Stimulated activated CD4-positive, alpha-beta T cell treated with anti-CD3 and anti-CD28 coated beads, Interleukin-4, amount 100 ng/mL, for 4 hours (primary cell): Measurements from ENCODE around the gene KIAA1671.
"Not testable (repeated sequence)": the region's sequence is repeated elsewhere in the genome, so short reads cannot be mapped to it uniquely, and the experiment has no call there.

ENCODE experiments used
- DNase-seq, 2 experiments: peaks; one replicate each; pipeline ENCODE4 v3.0.0-alpha.2; 2020

Gene KIAA1671

DNA sequence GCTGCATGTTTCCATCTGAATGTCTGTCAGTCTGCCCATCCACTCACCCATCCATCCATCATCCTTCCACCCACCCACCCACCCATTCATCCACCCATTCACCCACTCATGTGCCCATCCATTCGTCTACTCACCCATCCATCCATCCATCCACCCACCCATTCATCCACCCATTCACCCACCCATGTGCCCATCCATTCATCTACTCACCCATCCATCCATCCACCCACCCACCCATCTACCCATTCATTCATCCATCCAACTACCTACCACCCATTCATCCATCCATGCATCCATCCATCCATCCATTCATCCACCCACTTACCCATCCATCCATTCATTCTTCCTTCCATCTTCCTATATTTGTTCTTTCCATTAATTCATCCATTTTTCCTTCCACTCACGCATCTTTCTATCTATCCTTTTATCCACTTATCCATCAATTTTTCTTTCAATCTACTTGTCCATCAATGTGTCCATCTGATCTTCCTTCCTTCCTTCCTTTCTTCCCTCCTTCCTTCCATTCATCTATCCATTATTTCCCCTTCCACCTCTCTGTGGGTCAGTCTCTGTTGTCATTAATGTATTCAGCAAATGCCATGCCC is 255.1 kb downstream of the KIAA1671 start:
- no peak for DNase-seq

DNA sequence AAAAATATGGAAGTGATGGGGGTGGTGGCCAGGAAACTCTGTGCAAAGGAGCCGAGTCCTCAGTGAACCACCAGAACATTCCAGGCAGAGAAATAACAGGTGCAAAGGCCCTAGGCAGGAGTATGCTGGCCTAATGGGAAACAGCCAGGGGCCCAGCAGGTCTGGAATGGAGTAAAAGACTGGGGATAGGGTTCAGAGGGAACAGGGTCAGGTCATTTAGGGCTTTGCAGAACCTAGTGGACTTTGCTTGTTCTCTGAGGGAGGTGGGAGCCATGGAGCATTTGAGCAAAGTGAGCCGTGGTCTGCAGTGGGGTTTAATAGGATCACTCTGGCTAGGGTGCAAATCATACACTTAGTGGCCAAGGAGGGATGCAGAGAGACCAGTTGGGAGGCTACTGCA is 255.8 kb downstream of the KIAA1671 start:
- no peak for DNase-seq

DNA sequence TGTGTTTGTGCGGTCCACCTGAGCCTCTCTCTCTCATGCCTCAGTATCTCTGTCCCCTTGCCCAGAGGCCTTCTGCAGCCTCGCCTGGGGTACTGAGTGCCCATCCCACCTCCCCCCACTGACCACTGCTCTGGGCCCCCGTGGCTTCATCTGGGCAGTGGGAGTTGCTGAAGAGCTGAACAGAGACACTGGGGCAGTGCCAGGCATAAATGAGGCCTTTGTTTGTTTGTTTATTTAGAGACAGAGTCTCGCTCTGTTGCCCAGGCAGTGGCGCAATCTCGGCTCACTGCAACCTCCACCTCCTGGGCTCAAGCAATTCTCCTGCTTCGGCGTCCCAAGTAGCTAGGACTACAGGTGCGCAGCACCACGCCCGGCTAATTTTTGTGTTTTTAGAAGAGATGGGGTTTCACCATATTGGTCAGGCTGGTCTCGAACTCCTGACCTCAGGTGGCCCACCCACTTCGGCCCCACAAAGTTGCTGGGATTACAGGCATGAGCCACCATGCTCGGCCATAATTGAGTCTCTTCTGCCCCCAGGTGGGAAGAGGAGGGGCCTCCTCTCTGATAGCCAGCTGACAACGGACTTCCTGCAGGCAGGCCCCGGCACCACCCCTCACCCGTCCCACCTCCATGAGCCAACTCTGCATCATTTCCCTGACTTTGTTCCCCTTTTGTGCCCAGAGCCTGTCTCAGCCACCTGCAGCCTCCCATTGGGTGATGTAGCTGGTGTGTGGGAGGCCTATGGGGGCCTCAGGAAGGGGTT is 256.4 kb downstream of the KIAA1671 start:
- DNase-seq: no peak

DNA sequence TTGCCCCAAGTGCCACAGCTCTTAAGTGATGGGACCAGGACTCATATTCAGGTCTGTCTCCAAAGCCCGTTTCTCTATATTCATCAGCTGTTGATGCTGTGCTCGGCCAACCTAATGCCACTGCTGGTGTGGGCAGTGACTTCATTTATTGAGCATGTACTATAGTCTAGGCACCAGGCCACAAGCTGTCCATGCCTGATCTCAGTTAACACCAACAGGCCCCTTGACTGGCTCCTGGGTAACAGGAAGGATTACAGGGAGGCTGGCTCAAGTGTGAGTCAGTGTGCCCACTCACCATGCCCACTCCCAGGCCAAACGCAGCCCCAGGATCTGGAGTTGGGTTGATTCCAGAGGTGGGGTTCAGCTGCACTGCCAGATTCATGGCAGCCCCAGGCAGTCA is 258.3 kb downstream of the KIAA1671 start:
- no peak for DNase-seq

DNA sequence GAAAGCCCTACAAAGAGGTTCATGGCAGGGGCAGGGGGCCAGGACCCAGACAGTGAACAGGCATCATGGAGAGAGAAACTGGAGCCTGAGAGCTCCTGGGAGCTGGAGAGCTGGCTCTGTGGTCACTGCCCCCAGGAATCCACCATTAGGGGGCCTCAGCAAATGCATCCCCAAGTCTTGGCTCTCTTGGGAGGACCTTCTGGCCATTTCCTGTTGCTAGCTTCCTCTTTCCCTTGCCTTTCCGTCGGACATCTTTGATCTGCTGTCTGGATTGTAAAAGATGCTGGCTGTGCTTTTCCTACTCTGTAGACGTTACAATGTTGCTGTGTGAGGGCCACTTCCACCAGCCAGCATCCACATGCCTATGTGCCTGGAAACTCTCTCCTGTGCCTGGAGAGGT is 259.8 kb downstream of the KIAA1671 start:
- DNase-seq: no peak

DNA sequence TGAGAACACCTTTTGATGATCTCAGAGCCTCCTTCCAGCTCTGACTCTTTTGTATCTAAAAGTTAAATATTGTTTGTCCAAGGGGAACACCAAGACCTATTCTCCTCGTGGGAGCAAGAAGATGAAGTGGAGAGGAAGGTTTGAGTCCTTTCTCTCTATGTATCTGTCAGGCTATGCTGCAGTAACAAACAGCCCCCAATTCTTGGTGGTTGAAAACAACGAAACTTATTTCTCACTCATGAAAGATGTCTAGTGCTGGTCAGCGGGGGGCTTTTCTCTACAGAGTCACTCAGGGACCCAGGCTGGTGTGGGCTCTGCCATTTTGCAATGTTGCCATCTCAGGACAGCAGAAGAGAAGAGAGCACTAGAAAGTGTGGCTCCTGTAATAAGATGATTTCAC is 260.7 kb downstream of the KIAA1671 start:
- DNase-seq: no peak

DNA sequence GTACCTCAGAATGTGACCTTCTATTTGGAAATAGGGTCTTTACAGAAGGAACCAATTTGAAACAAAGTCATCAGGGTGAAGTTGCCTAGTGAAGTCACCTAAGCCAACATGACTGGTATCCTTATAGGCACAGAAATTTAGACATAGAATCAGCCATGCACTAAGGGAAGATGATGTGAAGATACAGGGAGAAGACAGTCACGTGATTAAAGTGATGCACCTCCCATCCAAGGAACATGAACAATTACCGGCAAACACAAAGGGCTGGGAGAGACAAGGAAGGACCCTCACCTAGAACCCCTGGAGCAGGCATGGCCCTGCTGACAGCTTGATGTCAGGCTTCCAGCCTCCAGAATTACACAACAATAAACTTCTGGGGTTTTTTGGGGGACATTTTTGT is 263.7 kb downstream of the KIAA1671 start:
- no peak for DNase-seq

DNA sequence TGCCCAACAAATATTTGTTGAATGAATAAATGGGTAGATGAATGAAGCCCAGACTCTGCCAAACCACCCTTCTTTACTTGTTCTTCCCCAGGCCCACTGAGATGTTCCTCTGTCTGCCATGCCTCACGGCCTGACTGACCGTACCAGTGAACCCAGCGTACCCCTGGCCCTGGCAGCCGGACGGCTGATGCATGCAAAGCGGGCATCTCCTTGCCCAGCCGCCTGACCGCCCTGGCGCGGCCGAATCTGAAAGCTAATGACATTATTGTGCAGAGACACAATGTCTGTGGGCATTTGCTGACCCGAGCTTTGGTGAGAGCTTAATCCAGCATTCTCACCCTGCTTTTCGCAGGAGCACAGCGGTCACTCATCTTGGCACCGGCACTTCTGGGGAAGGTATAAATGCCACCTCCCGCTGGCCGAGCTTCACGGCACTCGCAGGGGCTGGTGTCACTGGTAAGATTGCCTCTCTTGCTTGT is 266.7 kb downstream of the KIAA1671 start, which contains the start of gene CRYBB2:
Gene CRYBB2, plus strand, starts transcription at position 429 of the 479 bp plus-strand sequence. CDS start 1,791 bp downstream, outside the sequence.
- DNase-seq: no peak

DNA sequence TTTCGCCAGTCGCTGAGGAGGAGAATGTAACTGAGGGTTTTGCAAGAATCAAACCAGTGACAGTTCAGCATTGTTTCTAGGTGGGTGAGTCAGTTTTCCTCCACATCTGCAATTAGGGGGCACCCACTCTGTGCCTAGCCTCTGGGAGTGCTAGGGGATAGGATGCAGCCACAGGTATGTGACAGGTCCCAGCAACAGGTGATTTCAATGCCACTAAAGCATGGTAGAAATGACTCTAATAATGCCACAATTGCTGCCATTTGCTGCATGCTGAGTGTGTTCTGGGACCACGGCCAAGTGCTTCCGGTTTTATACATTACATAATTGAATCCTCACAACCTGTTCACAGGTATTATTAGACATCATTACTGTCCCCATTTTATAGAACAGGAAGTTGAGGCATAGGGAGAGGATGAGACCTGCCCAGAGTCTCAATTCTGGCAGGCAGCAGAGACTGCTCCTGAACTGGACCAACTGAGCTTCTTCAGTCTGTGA is 267.5 kb downstream of the KIAA1671 start:
- DNase-seq: no peak

DNA sequence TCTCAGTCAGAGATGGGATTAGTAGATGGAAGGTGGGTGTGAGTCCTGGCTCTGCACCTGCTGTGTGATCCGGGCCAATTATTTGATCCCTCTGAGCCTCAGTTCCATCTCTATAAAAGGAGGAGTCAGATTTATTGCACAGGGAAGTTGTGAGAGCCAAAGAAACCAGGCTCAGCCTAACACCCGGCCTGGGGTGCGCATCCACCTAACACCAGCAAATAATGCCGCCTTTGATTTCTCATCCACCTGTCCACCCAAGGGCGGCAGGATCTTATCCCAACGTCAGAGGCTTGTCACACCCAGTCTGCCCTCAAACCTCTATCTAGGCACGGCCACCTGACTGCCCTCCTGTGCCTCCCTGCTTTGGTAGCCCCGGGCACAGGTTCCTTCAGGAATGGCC is 269.3 kb downstream of the KIAA1671 start:
- DNase-seq: no peak

DNA sequence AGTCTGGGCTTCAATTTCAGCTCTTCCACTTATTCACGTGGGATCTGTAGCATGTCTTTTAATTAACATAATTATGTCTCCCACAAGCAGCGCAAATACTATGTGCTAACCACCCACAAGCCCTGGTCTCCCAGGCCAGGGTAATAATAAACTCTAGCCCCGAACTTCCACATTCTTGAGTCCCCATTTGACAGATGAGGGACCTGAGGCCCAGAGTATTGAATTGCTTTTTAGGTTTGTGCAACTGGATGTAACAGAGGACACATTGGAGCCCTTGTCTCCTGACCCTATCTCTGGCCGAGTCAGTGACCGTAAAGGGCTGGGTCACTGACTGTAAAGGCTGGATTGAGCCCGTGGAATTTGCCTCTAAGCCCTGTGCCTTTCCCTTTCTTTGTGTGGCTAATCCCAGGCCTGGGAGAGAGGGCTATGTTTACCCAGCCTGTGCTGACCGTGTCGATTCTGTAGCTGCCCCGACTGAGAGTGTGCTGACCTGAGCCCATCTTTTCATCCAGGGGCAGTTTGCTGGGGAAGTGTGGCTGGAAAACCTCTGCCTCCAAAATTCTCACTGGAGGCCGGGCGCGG is 270.8 kb downstream of the KIAA1671 start:
- no peak for DNase-seq

DNA sequence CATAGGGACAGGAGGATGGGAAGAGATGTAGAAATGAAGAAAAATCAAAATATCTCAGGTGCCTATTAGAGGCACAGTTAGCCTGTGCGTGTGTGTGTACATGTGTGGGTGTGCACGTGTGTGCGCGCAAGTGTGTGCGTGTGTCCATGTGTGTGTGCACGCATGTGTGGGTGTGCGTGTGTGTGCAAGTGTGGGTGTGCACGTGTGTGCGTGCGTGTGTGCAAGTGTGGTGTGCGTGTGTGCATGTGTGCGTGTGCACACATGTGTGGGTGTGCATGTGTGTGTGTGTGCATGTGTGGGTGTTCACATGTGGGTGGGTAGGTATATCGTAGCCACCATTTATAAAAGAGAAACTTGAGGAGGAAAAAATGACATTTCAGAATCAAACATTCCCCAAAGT is 276.3 kb downstream of the KIAA1671 start:
- DNase-seq: no peak

DNA sequence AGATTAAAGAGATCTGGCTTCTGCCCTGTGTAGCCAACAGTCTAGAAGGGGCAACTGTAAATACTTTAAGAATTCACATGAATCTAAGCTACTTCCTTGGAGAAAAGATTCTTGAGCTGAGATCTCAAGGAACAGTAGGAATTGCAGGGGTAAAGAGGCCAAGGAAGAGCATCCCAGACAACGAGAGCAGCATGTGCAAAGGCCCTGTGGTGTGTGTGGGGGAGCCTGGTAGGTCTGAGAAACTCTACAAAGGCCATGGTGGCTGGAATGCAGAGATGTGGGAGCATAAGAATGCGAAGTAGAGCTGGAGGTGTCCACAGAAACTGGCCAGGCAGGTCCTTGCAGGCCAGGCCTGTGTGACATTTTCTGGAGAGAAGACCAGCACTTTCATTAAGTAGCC is 278.2 kb downstream of the KIAA1671 start:
- DNase-seq: not testable (repeated sequence)

DNA sequence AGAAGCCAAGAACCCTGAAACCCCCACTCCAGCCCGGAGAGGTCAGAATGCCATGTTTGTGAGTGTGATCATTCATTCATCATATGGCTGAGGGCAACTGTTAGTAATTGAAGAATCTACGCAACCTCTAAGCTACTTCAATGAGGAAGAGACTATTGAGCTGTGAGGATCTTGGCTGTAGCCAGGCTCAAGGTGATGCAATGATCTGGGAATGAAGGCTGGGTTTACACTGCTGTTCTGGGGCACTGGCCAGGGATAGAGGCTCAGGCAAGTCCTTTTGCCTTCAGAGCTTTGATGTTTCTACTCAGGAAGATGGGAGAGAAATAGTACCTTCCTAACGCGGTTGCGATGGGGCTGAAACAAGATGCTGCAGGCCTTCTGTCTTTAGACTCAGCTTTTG is 279.8 kb downstream of the KIAA1671 start:
- no peak for DNase-seq

DNA sequence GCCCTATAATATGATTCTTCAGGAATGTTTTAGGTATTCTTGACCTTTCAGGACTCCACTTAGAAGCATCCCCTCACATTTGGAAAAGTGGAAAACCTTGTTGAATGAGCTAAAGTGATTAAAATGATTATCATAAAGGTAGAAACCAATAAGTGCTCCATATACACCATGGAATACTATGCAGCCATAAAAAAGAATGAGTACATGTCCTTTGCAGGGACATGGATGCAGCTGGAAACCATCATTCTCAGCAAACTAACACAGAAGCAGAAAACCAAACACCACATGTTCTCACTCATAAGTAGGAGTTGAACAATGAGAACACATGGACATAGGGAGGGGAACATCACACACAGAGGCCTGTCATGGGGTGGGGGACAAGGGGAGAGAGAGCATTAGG is 281.2 kb downstream of the KIAA1671 start:
- not testable (repeated sequence) for DNase-seq

DNA sequence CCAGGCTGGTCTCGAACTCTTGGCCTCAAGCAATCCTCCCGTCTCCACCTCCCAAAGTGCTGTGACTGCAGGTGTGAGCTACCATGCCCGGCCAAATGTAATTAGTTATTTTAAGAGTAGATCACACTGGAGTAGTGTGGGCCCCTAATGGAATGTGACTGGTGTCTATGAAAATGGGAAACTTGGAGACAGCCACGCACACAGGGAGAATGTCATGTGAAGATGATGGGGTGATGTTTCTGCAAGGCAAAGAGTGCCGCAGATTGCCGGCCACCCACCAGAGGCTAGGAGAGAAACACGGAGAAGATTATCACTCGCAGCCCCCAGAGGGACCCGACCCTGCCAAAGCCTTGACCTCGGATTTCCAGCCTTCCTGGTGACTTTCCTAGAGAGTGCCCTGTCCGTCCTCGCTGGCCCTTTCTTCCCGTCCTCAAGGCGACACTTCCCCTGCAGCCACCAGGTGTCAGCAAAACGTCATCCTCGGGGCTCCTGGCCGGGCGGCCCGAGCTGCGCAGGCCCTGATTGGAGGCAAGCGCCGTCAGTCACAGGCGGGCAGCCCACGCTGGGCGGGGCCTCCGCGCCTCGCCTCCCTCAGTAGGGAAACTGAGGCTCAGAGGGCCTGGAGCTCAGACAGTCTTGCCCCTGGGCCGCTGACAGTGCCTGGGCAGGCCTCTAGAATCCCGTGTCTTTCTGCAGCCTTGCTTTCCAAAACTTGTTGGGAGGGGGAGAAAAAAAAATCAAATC is 283.2 kb downstream of the KIAA1671 start:
- DNase-seq: peak; percentile 28 to 63

DNA sequence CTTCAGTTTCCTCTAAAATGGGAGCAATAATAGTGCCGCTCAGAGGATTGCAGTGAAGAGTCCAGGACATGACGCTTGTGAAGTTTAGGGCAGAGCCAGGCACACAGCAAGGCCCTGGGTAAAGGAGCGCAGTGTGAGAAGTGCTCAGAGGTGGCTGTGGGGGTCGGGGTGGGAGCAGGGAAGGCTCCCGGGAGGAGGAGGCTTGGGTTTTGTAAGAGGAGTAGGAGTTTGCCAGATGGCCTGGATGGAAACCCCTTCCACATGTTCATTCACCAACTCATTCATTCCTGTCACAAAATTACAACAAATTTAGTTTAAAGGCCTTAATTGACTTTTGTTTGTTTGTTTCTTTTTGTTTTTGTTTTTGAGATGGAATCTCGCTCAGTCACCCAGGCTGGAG is 283.9 kb downstream of the KIAA1671 start:
- no peak for DNase-seq

DNA sequence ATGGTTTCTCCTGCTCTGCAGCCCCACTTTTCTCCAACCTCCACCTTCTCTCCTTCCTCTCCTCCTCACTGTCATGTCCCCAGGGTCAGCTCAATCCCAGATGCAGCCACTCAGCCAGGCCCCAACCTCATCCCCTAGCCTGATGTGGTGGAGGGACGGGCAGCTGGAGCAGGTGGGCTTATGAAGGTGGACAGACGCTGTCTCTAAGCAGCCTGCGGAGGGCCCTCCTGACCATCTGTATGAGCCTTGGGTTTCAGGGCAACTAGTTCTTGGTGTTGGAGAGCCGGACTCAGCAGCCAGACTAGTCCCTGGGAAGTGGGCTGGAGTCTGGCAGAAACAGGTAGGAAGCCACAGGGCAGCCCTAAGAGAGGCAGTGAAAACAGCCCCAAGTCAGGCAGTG is 285.0 kb downstream of the KIAA1671 start:
- no peak for DNase-seq

DNA sequence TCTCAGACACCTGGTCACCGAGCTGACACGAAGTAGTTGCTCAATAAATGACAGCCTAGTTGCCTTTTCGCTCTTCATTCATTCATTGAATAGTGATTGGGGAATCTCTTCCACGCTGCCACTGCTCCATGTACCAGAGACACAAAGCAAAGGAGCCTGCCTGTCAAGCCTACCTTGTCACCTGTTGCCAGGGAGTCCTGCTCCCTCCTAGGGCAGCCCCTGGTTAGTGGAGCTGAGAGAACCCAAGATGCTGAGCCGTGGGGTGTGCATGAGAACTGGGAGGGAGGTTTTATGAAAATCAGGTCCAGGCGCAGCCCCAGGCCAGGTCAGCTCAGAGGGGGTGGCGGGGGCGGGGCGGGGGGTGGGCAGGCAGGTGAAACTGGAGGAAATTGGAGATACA is 285.5 kb downstream of the KIAA1671 start:
- DNase-seq: not testable (repeated sequence)
